Transverse colon (tissue), 4 donors: ENCODE measurements around the gene HOXB13. TPM values are rescaled to one million over a fixed set of nuclear protein-coding genes. Genes with fewer than 3 reads are reported as not detected.

Experiments
- DNase-seq: peaks from one replicate; pipeline ENCODE4 v3.0.0-alpha.2; 2019
- H3K27ac ChIP-seq, 4 donors: fragments of 200-600 bp; sonication (generic); 2 replicates each; pipeline ENCODE4 v1.5.1; 2016 to 2018; ENCODE audit warnings: inconsistent platforms in 4 of 4
- H3K27me3 ChIP-seq: fragments of 200-600 bp; sonication (generic); 2 replicates; pipeline ENCODE4 v1.5.1; 2017; ENCODE audit warnings: inconsistent platforms
- H3K36me3 ChIP-seq, 4 donors: fragments of 200-600 bp; sonication (generic); 2 replicates each; pipeline ENCODE4 v1.5.1; 2017 to 2019; ENCODE audit warnings: inconsistent platforms in 4 of 4
- H3K4me1 ChIP-seq, 4 donors: fragments of 200-600 bp; sonication (generic); 2 replicates each; pipeline ENCODE4 v1.5.1; 2017 to 2020; ENCODE audit warnings: inconsistent platforms in 4 of 4
- H3K4me3 ChIP-seq, 4 donors: fragments of 200-600 bp; sonication (generic); 1 replicate in 1 of 4; 2 replicates in 3 of 4; pipeline versions ENCODE4 v1.5.1 to v1.6.1; 2017 to 2019; ENCODE audit warnings: inconsistent platforms in 4 of 4
- H3K9me3 ChIP-seq, 2 donors: fragments of 200-600 bp; sonication (generic); 2 replicates each; pipeline ENCODE4 v1.5.1; 2017 to 2019; ENCODE audit warnings: inconsistent platforms in 2 of 2
- EP300 ChIP-seq: sonication (generic); formaldehyde crosslinking; IDR thresholded peaks from one replicate; pipeline ENCODE4 v1.6.1; 2017; ENCODE audit warnings: antibody characterized with exemption, low read depth
- POLR2A ChIP-seq: fragments of 450-650 bp; IDR thresholded peaks from one replicate; pipeline ENCODE4 v1.6.1; 2016; ENCODE audit warnings: antibody characterized with exemption, mild to moderate bottlenecking, moderate library complexity
- POLR2AphosphoS5 ChIP-seq, 3 donors: sonication (generic); formaldehyde crosslinking; IDR thresholded peaks; one replicate each; pipeline ENCODE4 v1.6.1; 2016; ENCODE audit warnings: antibody characterized with exemption in 3 of 3
- WGBS, 2 donors: methylation state at CpG; one replicate each; pipeline ENCODE4 v1.1.5; 2018; ENCODE audit warnings: low coverage in 1 of 2; 5-methylcytosine and 5-hydroxymethylcytosine counted together
- in situ Hi-C, 4 donors: fragments of 200-750 bp; cut with MboI; loops; one replicate each; pipeline versions ENCODE4 v1.15.0 to v1.15.1; 2017; ENCODE audit warnings: low sequenced_read_pairs in 3 of 4, low pct_ligation_motif_present in 1 of 4, low pct_unique_long_range_greater_than_20kb in 1 of 4
- intact Hi-C: fragments of 100-400 bp; cut with DNase I; formaldehyde crosslinking; loops from one replicate; pipeline ENCODE4 v1.15.1; 2023; ENCODE audit warnings: low total_unique reads
- total RNA-seq, 4 donors: library from RNA; depleted of rRNA; stranded (reverse); fragments of >200 nt; gene quantifications; one replicate each; pipeline ENCODE4 v1.1.0, GENCODE V29; 2016
- TF ChIP-seq, protein P1 (sequence below), 5 experiments: fragments of 200-600 bp in 3 of 5; fragments of 450-650 bp in 2 of 5; sonication (generic) in 3 of 5; IDR thresholded peaks; 1 replicate in 2 of 5; 2 replicates in 3 of 5; pipeline ENCODE4 v1.5.1; 2016 to 2017; ENCODE audit warnings: antibody characterized with exemption in 5 of 5, inconsistent platforms in 3 of 5, mild to moderate bottlenecking in 2 of 5, moderate library complexity in 1 of 5

The HOXB13 gene
- total RNA-seq, 4 donors from 2014 or later: 1.2 to 5.7 (median 3.5) TPM

DNA sequence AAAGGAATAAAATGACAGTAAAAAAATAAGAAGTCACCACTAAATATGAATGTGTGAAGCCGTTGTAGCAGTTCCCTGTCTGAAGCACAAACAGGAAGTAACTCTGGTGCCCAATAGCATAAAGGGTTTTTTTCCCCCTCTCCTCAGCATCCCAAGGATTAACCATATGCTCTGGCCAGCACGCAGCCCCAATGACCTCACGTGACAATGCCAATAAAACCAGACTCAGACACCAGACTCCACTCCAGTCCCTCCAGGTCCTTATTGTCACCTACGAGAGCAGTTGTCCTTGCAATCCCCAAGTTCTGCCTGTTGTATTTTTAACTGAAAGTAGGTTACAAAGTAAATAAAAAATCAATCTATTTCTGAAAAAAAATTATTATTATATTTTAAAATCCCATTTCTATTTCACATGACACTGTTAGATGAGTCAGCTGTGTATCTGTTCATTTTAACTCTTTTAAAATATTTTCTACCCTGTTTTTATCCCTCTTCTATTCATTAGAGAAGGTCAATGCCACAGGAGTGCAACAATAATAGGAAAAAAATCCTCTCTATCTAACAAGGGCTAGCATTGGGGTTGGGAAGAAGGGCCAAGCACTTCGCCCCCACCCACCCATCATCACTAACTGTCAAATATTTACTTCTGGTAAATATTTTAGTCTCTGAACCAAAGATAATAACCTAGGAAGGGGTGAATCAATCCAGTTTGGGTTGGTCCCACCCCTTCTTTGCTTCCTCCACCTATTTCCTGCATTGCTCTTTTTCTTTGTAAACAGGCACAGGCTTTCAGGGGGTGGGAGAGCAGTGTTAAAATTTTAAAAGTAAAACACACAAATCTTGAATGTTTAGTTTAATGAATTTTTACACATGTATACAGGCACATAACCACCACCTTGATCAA, 12.8 kb downstream of the HOXB13 start:
- Histone ChIP-seq H3K27me3 (peaks cover 98% of the 10 kb centered on the region), H3K9me3 (no peaks in the 10 kb centered on the region), H3K36me3 (no peaks in the 10 kb centered on the region), H3K27ac (no peak overlapping the region), H3K4me1 (peaks cover 9 to 20% (median 14%) of the 10 kb centered on the region in 4 donors), H3K4me3 (no peak overlapping the region)
- intact Hi-C loops (no loop called here), in situ Hi-C loops (no loop called here)
- DNase-seq: no peak
- TF ChIP-seq, protein P1, sequence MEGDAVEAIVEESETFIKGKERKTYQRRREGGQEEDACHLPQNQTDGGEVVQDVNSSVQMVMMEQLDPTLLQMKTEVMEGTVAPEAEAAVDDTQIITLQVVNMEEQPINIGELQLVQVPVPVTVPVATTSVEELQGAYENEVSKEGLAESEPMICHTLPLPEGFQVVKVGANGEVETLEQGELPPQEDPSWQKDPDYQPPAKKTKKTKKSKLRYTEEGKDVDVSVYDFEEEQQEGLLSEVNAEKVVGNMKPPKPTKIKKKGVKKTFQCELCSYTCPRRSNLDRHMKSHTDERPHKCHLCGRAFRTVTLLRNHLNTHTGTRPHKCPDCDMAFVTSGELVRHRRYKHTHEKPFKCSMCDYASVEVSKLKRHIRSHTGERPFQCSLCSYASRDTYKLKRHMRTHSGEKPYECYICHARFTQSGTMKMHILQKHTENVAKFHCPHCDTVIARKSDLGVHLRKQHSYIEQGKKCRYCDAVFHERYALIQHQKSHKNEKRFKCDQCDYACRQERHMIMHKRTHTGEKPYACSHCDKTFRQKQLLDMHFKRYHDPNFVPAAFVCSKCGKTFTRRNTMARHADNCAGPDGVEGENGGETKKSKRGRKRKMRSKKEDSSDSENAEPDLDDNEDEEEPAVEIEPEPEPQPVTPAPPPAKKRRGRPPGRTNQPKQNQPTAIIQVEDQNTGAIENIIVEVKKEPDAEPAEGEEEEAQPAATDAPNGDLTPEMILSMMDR (IDR thresholded peaks at IDR 0.05): no peak
- TF ChIP-seq EP300 (no peak), POLR2A (no peak), POLR2AphosphoS5 (IDR thresholded peaks at IDR 0.05) (no peak)
- WGBS, 2 donors: 23 to 24% methylated on average over 4 to 5 of the region's 5 CpGs

DNA sequence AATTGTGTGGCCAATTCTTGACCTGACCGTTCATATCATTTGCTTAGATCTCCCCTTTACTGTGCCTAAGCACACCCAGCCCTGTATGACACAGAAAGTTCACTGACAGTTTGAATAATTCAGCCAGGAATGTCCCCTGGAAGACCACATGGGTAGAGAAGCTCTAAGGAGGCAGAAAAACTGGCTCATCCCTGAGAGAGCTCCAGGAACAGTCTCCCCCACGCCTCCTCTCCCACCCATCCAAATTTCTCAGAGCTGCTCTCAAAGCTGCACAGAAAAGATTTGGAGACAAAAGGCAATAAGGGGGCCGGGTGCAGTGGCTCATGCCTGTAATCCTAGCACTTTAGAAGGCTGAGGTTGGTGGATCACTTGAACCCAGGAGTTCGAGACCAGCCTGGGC, 17.4 kb downstream of the HOXB13 start:
- intact Hi-C loops (no loop called here), in situ Hi-C loops (no loop called here)
- TF ChIP-seq POLR2A (no peak), POLR2AphosphoS5 (IDR thresholded peaks at IDR 0.05) (no peak), EP300 (no peak)
- TF ChIP-seq, protein P1 (IDR thresholded peaks at IDR 0.05): no peak
- Histone ChIP-seq H3K4me1 (no peaks in the 10 kb centered on the region), H3K36me3 (no peaks in the 10 kb centered on the region), H3K27me3 (peaks cover 76% of the 10 kb centered on the region), H3K9me3 (no peaks in the 10 kb centered on the region), H3K4me3 (no peak overlapping the region), H3K27ac (no peak overlapping the region)
- DNase-seq: no peak
- WGBS, 2 donors: 62% methylated on average over 4 of the region's 4 CpGs; no CpG with 5 or more reads in 1 of the 2 donors

DNA sequence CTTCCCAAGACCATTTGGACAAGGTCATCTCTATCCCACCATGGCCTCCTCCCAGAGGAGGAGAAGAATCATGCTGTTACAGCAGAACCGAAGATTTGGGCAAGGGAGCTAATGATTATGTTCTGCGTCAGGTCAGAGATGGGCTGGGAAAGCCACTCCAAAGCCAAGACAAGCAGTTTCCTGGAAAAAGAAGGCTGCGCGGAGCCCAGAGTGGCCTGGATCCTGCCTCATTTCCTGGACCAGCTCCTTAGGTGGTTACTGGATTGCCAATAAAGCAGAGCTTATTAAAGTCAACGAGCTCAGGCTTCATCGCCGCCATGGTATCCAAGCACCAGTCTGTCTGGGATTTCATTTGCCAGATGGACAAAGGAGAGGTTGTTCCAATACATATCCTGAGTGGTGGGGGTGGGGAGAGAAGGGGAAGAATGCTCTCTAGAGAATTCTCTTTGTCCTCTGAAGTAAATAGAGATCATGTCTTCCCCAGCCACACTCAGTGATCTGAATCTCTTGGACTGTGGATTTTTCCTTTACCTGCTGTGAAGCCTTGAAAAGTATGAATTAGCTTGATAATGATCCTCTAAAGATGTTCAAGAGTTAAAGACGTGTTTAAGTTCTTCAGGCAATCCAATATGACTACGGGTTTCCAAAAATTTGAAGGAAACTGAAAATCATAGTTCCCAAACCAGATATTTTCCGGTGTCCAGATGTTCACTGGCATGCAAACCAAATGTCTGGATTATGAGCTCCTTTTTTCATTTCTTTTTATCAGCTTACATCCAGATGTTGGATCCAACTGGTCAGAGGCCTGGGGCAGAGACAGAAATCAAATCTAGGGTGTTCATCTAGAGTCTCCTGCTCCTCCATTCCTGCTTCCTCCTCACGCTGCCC, 23.9 kb downstream of the HOXB13 start:
- Histone ChIP-seq H3K9me3 (no peaks in the 10 kb centered on the region), H3K27me3 (peaks cover 52% of the 10 kb centered on the region), H3K4me3 (no peak overlapping the region), H3K4me1 (no peaks in the 10 kb centered on the region), H3K27ac (no peak overlapping the region), H3K36me3 (no peaks in the 10 kb centered on the region)
- TF ChIP-seq EP300 (no peak), POLR2AphosphoS5 (IDR thresholded peaks at IDR 0.05) (no peak)
- TF ChIP-seq, protein P1 (IDR thresholded peaks at IDR 0.05): no peak
- no peak for DNase-seq
- in situ Hi-C loops: no loop called here
- intact Hi-C loops: no loop called here
- 81 to 82% methylated on average over 5 to 11 of the region's 11 CpGs for WGBS, 2 donors

DNA sequence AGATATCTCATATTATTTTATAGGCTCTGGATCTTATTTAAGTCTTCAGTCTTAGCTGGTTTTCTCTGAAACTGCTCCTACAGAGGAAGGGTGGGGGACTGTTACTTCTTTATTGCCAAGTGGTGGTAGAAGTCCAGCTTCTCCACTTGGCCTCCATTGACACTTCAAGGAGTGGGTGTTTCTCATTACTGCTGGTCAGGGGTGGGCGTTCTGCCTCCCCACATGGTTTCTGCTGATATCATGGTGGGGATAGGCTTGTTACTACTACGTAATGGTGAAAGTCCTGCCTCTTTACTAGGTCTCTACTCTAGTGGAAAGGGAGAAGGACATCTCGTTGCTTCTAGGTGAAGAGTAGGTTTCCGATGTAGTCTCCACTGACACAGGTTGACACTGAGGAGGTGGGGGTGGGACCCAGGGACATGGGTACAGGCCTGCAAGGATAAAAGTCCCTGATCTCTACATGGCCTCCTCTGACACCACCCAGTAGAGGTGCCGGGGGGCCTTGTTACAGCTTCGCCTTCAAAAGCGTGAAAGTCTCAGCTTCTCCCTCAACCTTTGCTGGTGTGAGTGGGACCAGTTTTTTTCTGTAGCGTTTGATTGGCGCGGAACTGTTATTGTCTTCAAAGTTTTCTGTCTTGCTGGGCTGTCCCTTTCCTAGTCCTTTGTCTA, 26.6 kb downstream of the HOXB13 start:
- in situ Hi-C loops (no loop called here), intact Hi-C loops (no loop called here)
- Histone ChIP-seq H3K36me3 (no peaks in the 10 kb centered on the region), H3K4me3 (no peak overlapping the region), H3K27ac (no peak overlapping the region), H3K4me1 (no peaks in the 10 kb centered on the region), H3K9me3 (no peaks in the 10 kb centered on the region), H3K27me3 (peaks cover 61% of the 10 kb centered on the region)
- no peak for TF ChIP-seq POLR2A
- TF ChIP-seq, protein P1 (IDR thresholded peaks at IDR 0.05): no peak
- no peak for TF ChIP-seq EP300
- no peak for TF ChIP-seq POLR2AphosphoS5 (IDR thresholded peaks at IDR 0.05)
- DNase-seq: no peak
- 86 to 91% methylated on average over 7 to 10 of the region's 10 CpGs for WGBS, 2 donors
